Measurements from ENCODE around the gene VAV3.
A peak's percentile ranks its signal among the peaks of the same experiment; 100 is the strongest.

DNA sequence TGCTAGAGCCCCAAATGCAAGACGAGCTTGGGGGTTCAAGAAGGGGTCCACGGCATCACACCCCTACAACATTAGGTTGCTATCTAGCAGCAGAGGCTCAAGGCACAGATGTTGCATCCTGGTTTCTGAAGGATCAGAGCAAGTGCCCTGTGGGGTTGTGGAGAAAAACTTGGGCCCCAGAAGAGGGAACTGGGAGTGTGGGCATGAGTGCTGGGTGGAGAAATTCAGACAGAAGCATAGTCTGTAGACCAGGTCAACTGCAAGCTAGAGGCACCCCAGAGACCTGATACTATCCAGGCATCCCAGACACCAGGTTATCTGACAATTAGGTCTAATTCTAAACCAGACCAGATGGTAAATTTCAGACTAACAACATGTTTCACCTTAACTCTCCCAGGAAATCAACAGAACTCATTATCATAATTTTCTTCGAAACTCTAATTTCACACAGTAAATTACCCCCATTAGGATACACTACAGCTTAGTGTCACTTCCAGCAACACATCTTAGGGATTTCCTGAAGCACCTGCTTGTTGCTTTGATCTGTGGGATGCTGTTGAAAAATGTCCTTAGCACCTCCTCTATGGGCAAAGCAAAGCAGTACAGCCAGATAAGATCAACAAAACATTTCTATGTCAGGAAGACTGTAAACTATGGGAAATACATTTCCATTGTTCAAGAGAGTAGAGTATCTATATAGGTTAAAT, 179.3 kb downstream of the VAV3 start:
- TF ChIP-seq, protein P1, sequence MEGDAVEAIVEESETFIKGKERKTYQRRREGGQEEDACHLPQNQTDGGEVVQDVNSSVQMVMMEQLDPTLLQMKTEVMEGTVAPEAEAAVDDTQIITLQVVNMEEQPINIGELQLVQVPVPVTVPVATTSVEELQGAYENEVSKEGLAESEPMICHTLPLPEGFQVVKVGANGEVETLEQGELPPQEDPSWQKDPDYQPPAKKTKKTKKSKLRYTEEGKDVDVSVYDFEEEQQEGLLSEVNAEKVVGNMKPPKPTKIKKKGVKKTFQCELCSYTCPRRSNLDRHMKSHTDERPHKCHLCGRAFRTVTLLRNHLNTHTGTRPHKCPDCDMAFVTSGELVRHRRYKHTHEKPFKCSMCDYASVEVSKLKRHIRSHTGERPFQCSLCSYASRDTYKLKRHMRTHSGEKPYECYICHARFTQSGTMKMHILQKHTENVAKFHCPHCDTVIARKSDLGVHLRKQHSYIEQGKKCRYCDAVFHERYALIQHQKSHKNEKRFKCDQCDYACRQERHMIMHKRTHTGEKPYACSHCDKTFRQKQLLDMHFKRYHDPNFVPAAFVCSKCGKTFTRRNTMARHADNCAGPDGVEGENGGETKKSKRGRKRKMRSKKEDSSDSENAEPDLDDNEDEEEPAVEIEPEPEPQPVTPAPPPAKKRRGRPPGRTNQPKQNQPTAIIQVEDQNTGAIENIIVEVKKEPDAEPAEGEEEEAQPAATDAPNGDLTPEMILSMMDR (IDR thresholded peaks at IDR 0.05; ENCODE audit: insufficient read depth, low read length) = no peak
- TF ChIP-seq POLR2AphosphoS5 (IDR thresholded peaks at IDR 0.05; ENCODE audit: low read depth) = no peak
- TF ChIP-seq, protein P2, sequence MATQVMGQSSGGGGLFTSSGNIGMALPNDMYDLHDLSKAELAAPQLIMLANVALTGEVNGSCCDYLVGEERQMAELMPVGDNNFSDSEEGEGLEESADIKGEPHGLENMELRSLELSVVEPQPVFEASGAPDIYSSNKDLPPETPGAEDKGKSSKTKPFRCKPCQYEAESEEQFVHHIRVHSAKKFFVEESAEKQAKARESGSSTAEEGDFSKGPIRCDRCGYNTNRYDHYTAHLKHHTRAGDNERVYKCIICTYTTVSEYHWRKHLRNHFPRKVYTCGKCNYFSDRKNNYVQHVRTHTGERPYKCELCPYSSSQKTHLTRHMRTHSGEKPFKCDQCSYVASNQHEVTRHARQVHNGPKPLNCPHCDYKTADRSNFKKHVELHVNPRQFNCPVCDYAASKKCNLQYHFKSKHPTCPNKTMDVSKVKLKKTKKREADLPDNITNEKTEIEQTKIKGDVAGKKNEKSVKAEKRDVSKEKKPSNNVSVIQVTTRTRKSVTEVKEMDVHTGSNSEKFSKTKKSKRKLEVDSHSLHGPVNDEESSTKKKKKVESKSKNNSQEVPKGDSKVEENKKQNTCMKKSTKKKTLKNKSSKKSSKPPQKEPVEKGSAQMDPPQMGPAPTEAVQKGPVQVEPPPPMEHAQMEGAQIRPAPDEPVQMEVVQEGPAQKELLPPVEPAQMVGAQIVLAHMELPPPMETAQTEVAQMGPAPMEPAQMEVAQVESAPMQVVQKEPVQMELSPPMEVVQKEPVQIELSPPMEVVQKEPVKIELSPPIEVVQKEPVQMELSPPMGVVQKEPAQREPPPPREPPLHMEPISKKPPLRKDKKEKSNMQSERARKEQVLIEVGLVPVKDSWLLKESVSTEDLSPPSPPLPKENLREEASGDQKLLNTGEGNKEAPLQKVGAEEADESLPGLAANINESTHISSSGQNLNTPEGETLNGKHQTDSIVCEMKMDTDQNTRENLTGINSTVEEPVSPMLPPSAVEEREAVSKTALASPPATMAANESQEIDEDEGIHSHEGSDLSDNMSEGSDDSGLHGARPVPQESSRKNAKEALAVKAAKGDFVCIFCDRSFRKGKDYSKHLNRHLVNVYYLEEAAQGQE (IDR thresholded peaks at IDR 0.05; ENCODE audit: insufficient replicate concordance, low read depth) = no peak
- TF ChIP-seq SPI1 (IDR thresholded peaks at IDR 0.05; ENCODE audit: borderline replicate concordance, low read depth) = peak; percentile 51; the same call in 1 of the 2 replicates
- TF ChIP-seq GABPA (IDR thresholded peaks at IDR 0.05; ENCODE audit: low read depth) = no peak
